Measurements from ENCODE around the gene CDIPT.

GRCh38 chr16:29863669-29863984, 601 bp upstream of the CDIPT start:
- TF ChIP-seq CTCF (IDR thresholded peaks at IDR 0.05) (no peak), POLR2A (IDR thresholded peaks at IDR 0.05) (no peak)
